Stimulated activated CD4-positive, alpha-beta T cell treated with anti-CD3 and anti-CD28 coated beads, Interleukin-1b, Interleukin-23, amount 100 ng/mL, for 4 hours (primary cell): ENCODE data around the gene GPR158.

ENCODE experiments used
- DNase-seq, 2 donors: peaks; one replicate each; pipeline ENCODE4 v3.0.0-alpha.2; 2020; ENCODE audit warnings: low read depth in 2 of 2

The GPR158 gene

DNA sequence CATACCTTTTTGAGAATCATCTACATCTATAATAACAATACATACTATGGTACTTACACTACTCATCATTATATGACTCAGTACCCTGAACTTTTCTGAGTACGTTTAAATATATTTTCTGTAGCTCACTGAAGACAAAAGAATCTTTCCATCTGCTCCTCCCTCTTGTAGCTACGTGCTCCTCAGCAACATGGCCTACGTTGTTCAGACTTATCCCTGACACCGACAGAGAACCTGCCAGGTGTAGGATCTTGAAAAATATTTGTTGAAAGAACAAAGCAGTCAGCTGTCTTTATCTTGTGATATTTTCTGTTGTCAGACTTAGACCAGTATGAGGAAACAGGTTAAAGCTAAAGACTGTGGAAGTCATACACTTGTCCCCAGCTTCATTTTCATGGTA lies 403.3 kb downstream of the GPR158 start:
- no peak for DNase-seq

DNA sequence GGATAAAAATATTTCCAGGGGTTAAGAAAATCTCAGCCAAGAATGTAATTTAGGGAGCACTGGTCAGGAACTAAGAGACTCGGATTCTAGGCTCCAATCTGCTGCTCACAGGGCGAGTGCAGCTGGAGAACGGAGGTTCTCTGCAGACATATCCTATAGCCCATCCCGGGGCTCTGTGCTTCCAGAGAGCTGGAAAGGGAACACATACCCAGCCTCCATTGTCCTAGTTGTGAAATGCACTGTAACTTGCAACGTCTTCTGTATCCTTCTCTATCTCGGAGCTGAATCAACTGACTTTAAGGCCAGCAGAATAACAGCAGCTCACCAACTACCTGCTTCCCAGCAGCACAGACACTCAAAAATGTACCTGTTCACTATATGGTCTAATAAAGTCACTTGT lies 408.2 kb downstream of the GPR158 start:
- DNase-seq, result no peak

DNA sequence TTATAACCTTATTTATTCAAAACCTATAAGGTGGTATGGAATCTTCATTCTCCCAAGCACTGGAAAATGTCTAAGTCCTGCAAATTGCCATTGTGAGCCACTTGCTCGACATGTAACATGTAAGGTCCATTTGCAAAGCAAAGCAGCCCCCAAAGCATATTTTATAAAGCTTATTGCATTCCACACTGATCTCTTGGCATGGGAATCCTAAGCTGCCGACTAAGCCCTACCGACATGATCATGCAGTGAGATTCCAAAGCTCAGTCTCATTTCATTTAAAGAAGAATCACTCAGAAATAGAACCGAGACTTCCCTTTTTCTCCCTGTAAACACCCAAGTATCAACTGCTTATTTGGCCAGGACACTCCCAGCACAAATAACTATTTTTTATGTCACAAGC lies 425.9 kb downstream of the GPR158 start:
- DNase-seq, result no peak

DNA sequence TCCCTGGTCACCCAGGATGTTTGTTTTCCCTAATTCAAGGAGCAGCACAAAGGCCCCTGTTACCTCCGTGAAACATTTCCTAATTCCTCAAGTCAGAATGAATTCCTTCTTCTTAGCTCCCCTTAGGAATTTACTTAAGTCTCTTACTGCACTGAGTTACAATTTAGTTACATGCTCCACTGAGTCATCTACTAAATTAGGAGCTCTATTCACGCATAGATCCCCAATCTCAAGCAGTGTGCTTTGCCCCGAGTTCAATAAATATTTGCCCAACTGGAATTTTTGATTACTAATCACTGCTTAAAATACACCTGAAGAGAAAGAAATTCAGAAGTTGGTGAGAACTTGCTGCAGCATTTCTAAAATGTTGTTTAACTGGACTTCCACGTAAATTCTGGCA lies 429.8 kb downstream of the GPR158 start:
- no peak for DNase-seq

DNA sequence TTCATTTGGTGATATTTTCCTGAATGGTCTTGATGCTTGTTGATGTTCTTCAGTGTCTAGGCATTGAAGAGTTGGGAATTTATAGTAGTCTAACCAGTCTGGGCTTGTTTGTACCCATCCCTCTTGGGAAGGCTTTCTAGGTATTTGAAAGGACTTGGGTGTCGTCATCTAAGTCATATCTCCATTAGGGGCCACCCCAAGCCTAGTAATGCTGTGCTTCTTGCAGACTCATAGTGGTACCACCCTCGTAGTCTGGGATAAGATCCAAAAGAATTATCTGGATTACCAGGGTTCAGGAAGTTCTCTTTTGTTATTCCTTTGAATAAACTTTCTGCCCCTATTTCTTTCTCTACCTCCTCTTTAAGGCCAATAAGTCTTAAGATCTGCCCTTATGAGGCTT lies 439.9 kb downstream of the GPR158 start:
- no peak for DNase-seq

DNA sequence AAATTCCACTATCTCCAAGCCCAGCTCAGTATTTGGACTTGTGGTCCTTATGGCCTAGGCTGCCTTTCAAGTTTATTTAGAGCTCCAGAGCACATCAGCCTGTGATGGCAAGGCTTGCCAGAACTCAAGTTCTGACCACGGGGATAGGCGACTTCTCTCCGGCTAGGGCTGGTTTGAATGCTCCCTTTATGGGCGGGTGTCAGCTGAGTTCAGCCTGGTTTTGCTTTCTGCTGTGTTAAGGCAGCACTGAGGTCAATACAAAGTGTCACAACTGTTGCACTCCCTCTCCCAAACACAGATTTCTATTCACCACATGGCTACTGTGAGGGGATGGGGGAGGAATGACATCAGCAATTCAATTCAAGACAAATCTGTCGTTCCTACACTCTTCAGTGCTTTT lies 441.1 kb downstream of the GPR158 start:
- no peak for DNase-seq

DNA sequence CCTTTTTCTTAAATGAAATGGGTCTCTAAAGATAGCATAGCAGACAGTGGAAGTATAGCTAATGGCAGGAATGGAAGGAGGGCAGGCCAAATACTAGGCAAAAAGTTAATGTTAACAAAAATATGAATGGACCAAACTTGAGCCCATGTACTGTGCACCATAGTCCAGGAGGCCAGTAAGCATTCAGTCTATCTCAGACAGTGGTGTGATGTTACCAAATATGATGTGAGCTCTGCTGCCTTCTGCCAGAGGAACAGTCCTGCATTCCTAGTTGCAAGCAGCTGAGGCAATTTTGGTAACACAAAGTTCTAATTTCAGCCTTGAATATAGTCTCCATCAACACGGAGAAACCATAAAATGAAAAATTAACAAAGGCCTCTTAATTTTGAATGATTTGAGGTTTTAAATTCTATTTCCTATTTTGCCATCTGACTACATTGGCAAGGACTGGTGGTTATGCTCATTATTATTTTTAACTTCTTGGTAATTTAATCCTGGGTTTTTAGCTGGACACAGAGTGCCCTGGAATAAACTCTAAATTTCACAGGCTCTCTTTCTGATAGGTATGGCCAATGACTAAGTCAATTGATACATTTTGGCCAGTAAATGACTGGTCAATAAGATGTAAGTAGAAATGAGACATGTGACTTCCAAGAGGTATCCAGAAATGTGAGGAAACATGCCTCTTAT lies 442.2 kb downstream of the GPR158 start:
- no peak for DNase-seq

DNA sequence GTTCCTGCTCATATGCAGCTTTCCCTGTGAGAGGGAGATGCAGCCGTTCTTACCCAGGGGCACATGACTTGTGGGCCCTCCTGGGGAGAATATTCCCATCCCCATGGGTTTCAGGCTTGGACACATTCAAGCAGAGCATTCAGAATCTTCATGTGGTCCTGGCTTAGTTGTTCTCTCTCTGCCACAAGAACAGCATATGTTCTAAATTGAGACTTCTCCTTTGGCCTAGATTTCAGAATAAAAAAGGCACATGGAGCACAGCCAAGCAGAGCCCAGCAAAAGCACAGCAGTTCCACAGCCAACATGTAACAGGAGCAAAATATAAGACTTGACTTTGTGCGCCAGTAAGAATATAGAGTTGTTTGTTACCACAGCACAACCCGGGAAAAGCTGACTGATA lies 452.8 kb downstream of the GPR158 start:
- DNase-seq, result no peak

DNA sequence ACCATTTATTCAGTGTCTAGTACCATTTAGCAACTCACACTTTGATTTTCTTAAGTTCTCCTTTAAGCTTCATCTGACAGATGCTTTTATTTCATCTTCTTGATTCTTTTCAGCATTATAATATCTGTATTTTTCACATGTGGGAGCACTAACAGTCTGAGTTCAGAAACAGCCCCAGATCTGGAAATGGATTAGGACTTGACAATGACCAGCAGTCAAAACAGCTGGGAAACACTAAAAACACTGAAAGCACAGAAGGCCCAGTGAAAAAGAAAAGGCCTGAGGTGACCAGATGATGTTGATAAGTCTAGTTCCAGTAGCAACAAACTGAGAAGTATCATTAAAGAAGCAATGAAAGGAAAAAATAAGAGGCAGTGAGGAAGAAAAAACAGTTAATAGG lies 454.5 kb downstream of the GPR158 start:
- no peak for DNase-seq

DNA sequence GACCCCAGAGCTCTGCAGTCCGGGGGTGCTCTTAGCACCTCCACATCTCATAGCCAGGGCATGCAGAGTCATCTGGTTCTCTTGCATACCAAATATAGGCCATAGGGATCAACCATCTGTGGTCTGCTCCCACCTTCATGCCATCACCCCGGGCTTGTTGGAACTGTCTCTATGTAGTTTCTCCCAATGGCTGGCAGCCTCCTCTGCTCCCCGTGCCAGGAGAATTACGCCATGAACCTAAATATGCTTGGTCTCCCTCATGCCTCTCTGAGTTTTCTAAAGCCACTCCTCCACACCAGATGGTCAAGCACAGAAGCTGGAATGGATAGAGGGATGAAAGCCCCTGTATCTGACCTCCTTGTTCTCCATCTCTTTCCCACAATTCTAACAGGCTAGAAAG lies 456.7 kb downstream of the GPR158 start:
- no peak for DNase-seq

DNA sequence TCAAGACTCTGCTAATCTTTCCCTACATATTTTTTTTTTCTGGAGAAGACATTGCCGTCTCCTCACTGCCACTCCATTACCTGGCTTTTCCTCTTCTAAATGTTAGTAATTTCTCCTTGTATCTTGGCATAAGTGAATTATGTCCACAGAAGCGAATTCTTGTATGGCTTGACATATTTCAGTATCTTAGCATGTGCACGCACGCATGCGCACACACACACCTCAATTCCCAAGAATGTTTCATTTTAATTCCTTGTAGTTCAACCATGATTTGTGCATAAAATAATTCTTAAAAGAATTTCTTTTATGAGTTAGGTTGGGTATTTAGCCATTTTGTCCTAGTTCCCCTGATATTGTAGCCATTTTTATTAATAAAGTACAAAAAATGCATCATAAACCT lies 458.0 kb downstream of the GPR158 start:
- DNase-seq, result no peak

DNA sequence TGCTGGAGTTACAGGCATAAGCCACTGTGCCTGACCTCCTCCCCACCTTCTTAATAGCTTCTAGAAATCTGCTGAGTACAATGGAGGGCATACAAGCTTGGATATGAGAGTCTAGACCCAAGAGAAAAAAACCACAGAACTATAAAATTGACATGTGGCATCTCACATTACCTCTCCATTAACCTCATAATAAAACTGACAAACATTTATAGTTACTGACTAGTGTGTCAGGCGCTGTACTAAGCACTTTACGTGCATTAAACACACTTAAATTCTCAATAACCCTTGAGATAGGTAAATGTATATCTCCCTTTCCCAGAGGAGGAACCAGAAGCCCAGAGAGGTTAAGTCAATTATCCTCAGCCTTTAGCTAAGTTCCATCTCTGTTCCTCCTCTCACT lies 458.7 kb downstream of the GPR158 start:
- no peak for DNase-seq

DNA sequence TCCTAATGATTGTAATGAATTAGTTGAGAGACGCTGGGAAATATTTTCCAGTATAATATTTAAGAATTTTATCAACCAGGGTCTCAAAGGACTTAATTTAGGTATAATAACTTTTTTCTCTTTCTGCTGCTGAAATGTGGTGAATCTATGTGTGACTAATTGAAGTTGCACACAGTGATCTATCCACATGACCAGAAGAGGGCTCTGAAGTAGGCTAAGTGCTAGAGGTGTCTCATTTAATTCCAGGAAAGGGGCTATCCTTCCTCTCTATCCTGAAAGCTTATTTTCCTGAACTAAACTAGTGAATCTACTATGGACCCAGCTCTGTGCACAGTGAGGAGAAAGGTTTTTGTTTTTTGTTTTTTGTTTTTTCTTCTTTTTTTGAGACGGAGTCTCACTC lies 464.8 kb downstream of the GPR158 start:
- no peak for DNase-seq

DNA sequence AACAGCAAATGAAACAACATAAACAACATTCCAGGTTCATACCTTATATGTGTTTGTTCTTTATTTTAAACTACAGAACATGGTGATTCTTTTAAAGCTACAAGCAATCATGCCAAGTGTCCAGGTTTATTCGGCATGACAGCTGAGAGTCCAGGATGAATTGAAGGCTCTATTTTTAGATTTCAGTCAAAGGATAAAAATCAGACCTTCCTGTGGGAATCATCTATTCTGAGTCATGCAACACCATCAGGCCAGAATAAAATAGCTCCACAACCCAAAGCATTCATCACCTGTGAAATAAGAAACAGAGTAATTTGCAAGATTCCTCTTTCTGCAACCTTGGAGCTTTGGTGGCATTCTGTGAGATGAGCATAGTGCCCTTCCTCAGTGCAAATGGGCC lies 466.8 kb downstream of the GPR158 start:
- DNase-seq, result no peak

DNA sequence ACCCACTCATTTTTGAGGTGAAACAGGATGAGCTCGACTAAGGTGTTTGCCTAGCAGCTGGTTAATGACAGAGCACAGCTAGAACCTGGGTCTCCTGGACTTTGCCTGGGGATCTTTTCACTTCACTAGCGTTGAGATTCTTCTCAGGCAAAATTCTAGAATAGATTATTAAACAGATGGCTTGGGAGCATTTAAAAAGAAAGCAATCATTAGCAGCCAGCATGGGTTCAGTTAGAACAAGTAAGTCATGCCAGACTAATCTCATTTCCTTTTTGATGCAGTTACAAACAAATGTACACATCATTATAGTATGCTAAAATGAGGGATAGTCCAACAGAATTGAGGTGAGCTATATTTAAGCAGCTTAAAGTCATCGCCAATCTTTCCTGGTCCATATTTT lies 467.9 kb downstream of the GPR158 start:
- DNase-seq, result no peak

DNA sequence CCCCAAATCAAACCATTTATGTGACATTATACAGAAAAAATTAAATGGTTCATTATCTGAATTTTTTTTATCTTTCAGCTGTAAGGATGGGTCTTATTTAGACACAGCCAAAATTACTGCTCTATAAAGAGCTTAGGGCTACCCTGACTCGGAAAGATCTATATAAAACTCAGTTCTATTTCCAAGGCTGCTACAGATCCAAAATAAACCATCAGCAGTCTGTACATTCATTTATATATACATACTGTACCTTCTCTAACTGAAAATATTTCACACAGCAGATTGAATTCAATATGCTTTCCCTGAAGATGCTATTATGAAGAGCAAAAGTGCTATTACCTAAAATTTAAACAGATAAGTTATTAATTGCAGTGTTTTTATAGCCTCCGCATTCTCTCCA lies 471.6 kb downstream of the GPR158 start:
- DNase-seq, result no peak

DNA sequence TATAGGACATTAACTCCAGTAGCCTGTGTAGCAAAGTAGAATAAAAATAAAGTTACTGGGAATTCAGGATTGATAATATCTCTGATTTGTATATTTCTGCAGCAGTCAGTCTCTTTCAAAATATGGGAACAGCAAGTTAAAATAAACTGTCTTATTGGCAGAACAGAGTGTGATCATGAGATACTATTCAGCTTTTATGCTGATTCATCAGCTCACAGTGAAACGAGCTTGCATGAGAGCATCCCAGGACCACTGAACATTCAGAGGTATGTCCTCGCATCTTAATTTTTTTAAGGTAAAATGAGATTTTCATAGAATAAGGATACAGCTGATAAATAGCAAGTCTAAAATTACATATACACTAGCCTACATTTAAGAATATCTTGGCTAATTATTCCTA lies 476.7 kb downstream of the GPR158 start:
- DNase-seq, result no peak
